H1 (cell line): ENCODE data around the gene PARD3. TPM values are rescaled to one million over a fixed set of nuclear protein-coding genes. Genes with fewer than 3 reads are reported as not detected.

ENCODE experiments used
- CTCF ChIA-PET: fragments of 300-600 bp; sonication (Branson Sonifier 250); formaldehyde crosslinking; loops from one replicate; lab custom pipeline; 2021; ENCODE audit not compliant: partially characterized antibody; lab: Charles Lee
- POLR2A ChIA-PET: fragments of 300-600 bp; sonication (Branson Sonifier 250); formaldehyde crosslinking; loops from one replicate; lab custom pipeline; 2021; ENCODE audit warnings: inconsistent platforms; ENCODE audit not compliant: partially characterized antibody; lab: Charles Lee
- DNase-seq, 2 experiments: peaks; one replicate each; pipeline versions ENCODE4 v3.0.0 to v3.0.0-alpha.2; 2010 to 2022; ENCODE audit warnings: low spot score in 2 of 2, low read depth in 1 of 2, mixed read lengths in 1 of 2
- FAIRE-seq: peaks from 2 replicates; lab custom pipeline; 2011; peaks lifted over from hg19 to GRCh38; lab: Jason Lieb, UNC
- H2AFZ ChIP-seq: 2 replicates; pipeline ENCODE4 v1.8.1; 2012; ENCODE audit warnings: low read length, inconsistent platforms
- H2AK5ac ChIP-seq: 2 replicates; pipeline ENCODE4 v1.6.1; 2013; ENCODE audit warnings: low read depth, low read length
- H2BK120ac ChIP-seq: replicated peaks from 2 replicates; pipeline ENCODE3; 2013; ENCODE audit warnings: low read depth, low read length, inconsistent platforms
- H2BK12ac ChIP-seq: 2 replicates; pipeline ENCODE4 v1.6.1; 2013; ENCODE audit warnings: low read depth, low read length
- H2BK15ac ChIP-seq: 2 replicates; pipeline ENCODE4 v1.6.1; 2013; ENCODE audit warnings: low read length
- H2BK20ac ChIP-seq: 2 replicates; pipeline ENCODE4 v1.6.1; 2013; ENCODE audit warnings: low read length
- H2BK5ac ChIP-seq: 2 replicates; pipeline ENCODE4 v1.6.1; 2013; ENCODE audit warnings: low read depth, low read length
- H3K14ac ChIP-seq: 2 replicates; pipeline ENCODE4 v1.6.1; 2013; ENCODE audit warnings: inconsistent platforms; ENCODE audit not compliant: insufficient read length
- H3K18ac ChIP-seq: 2 replicates; pipeline ENCODE4 v1.6.1; 2013; ENCODE audit warnings: low read length; ENCODE audit errors: extremely low read depth
- H3K23ac ChIP-seq: 2 replicates; pipeline ENCODE4 v1.6.1; 2013; ENCODE audit warnings: inconsistent platforms; ENCODE audit not compliant: insufficient read length
- H3K23me2 ChIP-seq: 2 replicates; pipeline ENCODE4 v1.6.1; 2013; ENCODE audit warnings: low read depth, low read length
- H3K27ac ChIP-seq: 2 replicates; pipeline ENCODE4 v1.6.1; 2011; ENCODE audit warnings: low read depth, low read length, inconsistent platforms
- H3K27me3 ChIP-seq, 4 experiments: replicated peaks in 1 of 4; 1 replicate in 1 of 4; 2 replicates in 3 of 4; pipeline versions ENCODE4 v1.6.1 to v1.8.1; 2011 to 2013; ENCODE audit warnings: low read length in 3 of 4, mild to moderate bottlenecking in 3 of 4, inconsistent platforms in 2 of 4, mixed read lengths in 2 of 4, moderate library complexity in 1 of 4; ENCODE audit not compliant: control insufficient read depth in 3 of 4, insufficient read depth in 3 of 4; ENCODE audit errors: extremely low read depth in 1 of 4
- H3K36me3 ChIP-seq, 4 experiments: 2 replicates each; pipeline versions ENCODE4 v1.6.1 to v1.8.1; 2011 to 2013; ENCODE audit warnings: mild to moderate bottlenecking in 4 of 4, low read length in 3 of 4, moderate library complexity in 2 of 4, control low read depth in 1 of 4, inconsistent platforms in 1 of 4; ENCODE audit not compliant: insufficient read depth in 4 of 4, control insufficient read depth in 2 of 4
- H3K4ac ChIP-seq: replicated peaks from 2 replicates; pipeline ENCODE3; 2013; ENCODE audit warnings: low read length, low read depth, mixed read lengths, inconsistent platforms; ENCODE audit not compliant: insufficient read length
- H3K4me1 ChIP-seq, 4 experiments: replicated peaks in 1 of 4; 1 replicate in 1 of 4; 2 replicates in 3 of 4; pipeline versions ENCODE4 v1.6.1 to v1.8.1; 2011 to 2013; ENCODE audit warnings: low read length in 3 of 4, inconsistent platforms in 2 of 4, mixed read lengths in 1 of 4; ENCODE audit not compliant: insufficient read depth in 4 of 4, control insufficient read depth in 3 of 4
- H3K4me2 ChIP-seq, 2 experiments: 2 replicates each; pipeline versions ENCODE4 v1.6.1 to v1.8.1; 2011 to 2013; ENCODE audit warnings: low read depth in 2 of 2, low read length in 2 of 2, control low read depth in 1 of 2, inconsistent platforms in 1 of 2, mild to moderate bottlenecking in 1 of 2; ENCODE audit not compliant: insufficient read depth in 1 of 2
- H3K4me3 ChIP-seq, 4 experiments: fragments of 200-600, 300-600 bp in 1 of 4; sonication (generic), shearing (Covaris generic), sonication (Bioruptor Twin) in 1 of 4; 2 replicates each; pipeline versions ENCODE4 v1.5.1 to v1.8.1; 2011 to 2016; ENCODE audit warnings: low read length in 4 of 4, low read depth in 3 of 4, control low read depth in 2 of 4, inconsistent platforms in 2 of 4, mild to moderate bottlenecking in 2 of 4, mixed read lengths in 1 of 4, moderate library complexity in 1 of 4; ENCODE audit not compliant: insufficient read depth in 2 of 4; ENCODE audit errors: extremely low read depth in 1 of 4
- H3K56ac ChIP-seq: replicated peaks from 2 replicates; pipeline ENCODE3; 2013; ENCODE audit warnings: low read depth, mild to moderate bottlenecking, mixed read lengths, low read length, inconsistent platforms; ENCODE audit not compliant: insufficient read length
- H3K79me1 ChIP-seq: 2 replicates; pipeline ENCODE4 v1.6.1; 2013; ENCODE audit warnings: low read depth, low read length, control low read depth
- H3K79me2 ChIP-seq, 2 experiments: 2 replicates each; pipeline versions ENCODE4 v1.6.1 to v1.8.1; 2012 to 2013; ENCODE audit warnings: low read length in 2 of 2, mild to moderate bottlenecking in 2 of 2, inconsistent platforms in 1 of 2; ENCODE audit not compliant: insufficient read depth in 2 of 2, control insufficient read depth in 1 of 2
- H3K9ac ChIP-seq, 4 experiments: replicated peaks in 1 of 4; 1 replicate in 1 of 4; 2 replicates in 3 of 4; pipeline versions ENCODE4 v1.6.1 to v1.8.1; 2011 to 2013; ENCODE audit warnings: low read depth in 3 of 4, low read length in 3 of 4, control low read depth in 2 of 4, mild to moderate bottlenecking in 2 of 4, moderate library complexity in 2 of 4, inconsistent platforms in 1 of 4; ENCODE audit errors: extremely low read depth in 1 of 4
- H3K9me3 ChIP-seq, 2 experiments: 2 replicates each; pipeline versions ENCODE4 v1.6.1 to v1.8.1; 2012 to 2013; ENCODE audit warnings: mild to moderate bottlenecking in 2 of 2, moderate library complexity in 2 of 2, control low read depth in 1 of 2, inconsistent platforms in 1 of 2, low read depth in 1 of 2, low read length in 1 of 2, mixed read lengths in 1 of 2; ENCODE audit not compliant: insufficient read depth in 2 of 2
- H4K20me1 ChIP-seq, 2 experiments: replicated peaks in 1 of 2; 2 replicates each; pipeline versions ENCODE3 to v1.8.1; 2011 to 2013; ENCODE audit warnings: inconsistent platforms in 2 of 2, low read length in 2 of 2, mild to moderate bottlenecking in 1 of 2; ENCODE audit not compliant: insufficient read depth in 2 of 2, control insufficient read depth in 1 of 2
- H4K5ac ChIP-seq: 2 replicates; pipeline ENCODE4 v1.6.1; 2013; ENCODE audit warnings: low read length, low read depth, mixed read lengths, inconsistent platforms; ENCODE audit not compliant: insufficient read length
- H4K8ac ChIP-seq: 2 replicates; pipeline ENCODE4 v1.8.0; 2013; ENCODE audit warnings: mild to moderate bottlenecking, moderate library complexity, low read length, inconsistent platforms; ENCODE audit not compliant: insufficient read depth; ENCODE audit errors: extremely low read depth
- H4K91ac ChIP-seq: replicated peaks from 2 replicates; pipeline ENCODE3; 2013; ENCODE audit warnings: low read length, mixed read lengths, inconsistent platforms; ENCODE audit not compliant: insufficient read length
- BACH1 ChIP-seq: IDR thresholded peaks from 2 replicates; pipeline ENCODE4 v1.6.1; 2012; ENCODE audit warnings: low read length, improper control_type of control experiment
- KDM5A ChIP-seq: fragments of 200-600 bp; IDR thresholded peaks from 2 replicates; pipeline ENCODE4 v1.7.1; 2012; ENCODE audit warnings: mild to moderate bottlenecking, low read length, inconsistent platforms, mixed read lengths
- POLR2AphosphoS5 ChIP-seq: IDR thresholded peaks from 2 replicates; pipeline ENCODE4 v1.6.1; 2011; ENCODE audit warnings: low read depth, low read length
- SIX5 ChIP-seq: IDR thresholded peaks from 2 replicates; pipeline ENCODE4 v1.6.1; 2011; ENCODE audit warnings: mild to moderate bottlenecking, low read depth, low read length
- TAF1 ChIP-seq: IDR thresholded peaks from 2 replicates; pipeline ENCODE4 v1.6.1; 2011; ENCODE audit warnings: mild to moderate bottlenecking, low read depth, low read length
- TBP ChIP-seq: IDR thresholded peaks from 2 replicates; pipeline ENCODE4 v1.6.1; 2011; ENCODE audit warnings: low read depth, low read length, improper control_type of control experiment
- TEAD4 ChIP-seq: IDR thresholded peaks from 2 replicates; pipeline ENCODE4 v1.6.1; 2012; ENCODE audit warnings: low read depth, low read length, inconsistent platforms, mixed read lengths
- WGBS, 2 experiments: shearing (Covaris generic) in 1 of 2; methylation state at CpG; one replicate each; pipeline versions ENCODE4 v1.1.6 to v1.1.7; 2013 to 2015; ENCODE audit warnings: low lambda C conversion rate in 2 of 2, mixed read lengths in 2 of 2, inconsistent platforms in 1 of 2, low coverage in 1 of 2, missing lambda C conversion rate in 1 of 2; ENCODE audit not compliant: insufficient replicate concordance in 2 of 2, insufficient coverage in 1 of 2, insufficient read length in 1 of 2; ENCODE audit errors: extremely low coverage in 1 of 2, missing lambda C conversion rate in 1 of 2; 5-methylcytosine and 5-hydroxymethylcytosine counted together
- polyA plus RNA-seq, 7 experiments: library from polyadenylated mRNA; depleted of rRNA in 3 of 7; stranded (reverse) in 5 of 7; unstranded in 2 of 7; fragments of >200 nt in 5 of 7; fragments of 200-250 nt in 2 of 7; gene quantifications; 1 replicate in 5 of 7; 2 replicates in 1 of 7; 4 replicates in 1 of 7; pipeline versions ENCODE4 v1.2.1 to v1.2.3, GENCODE V29; 2011 to 2013; ENCODE audit warnings: missing spikeins in 2 of 7, mixed read lengths in 2 of 7
- total RNA-seq: library from RNA; stranded (reverse); fragmentation: NEBNext Ultra II Directional; extraction: Animal tissue kit (Norgen Biotek cat#: 25700); gene quantifications from 2 replicates; pipeline ENCODE4 v1.2.1, GENCODE V29; 2021

Gene PARD3
- total and polyA plus RNA-seq, 2 of the 8 experiments (the other 6 are each of a cell fraction or from before 2014, with no cell fraction given), result 19.7 to 49.1 TPM

- CTCF ChIA-PET, result interaction anchor here (0.6 to 4.2 kb wide), 44 partner anchors 8 to 1458 kb away, joined by 3 to 31 read pairs (median 5); no protein-coding TSS in a partner anchor
Measured at GRCh38 chr10:34731885-34732701, 83.0 kb downstream of the PARD3 start.

More at GRCh38 chr10:34731885-34732701, 83.0 kb downstream of the PARD3 start:
- H3K14ac ChIP-seq, result no peak overlapping the region
- H3K4me2 ChIP-seq, result no peak overlapping the region
- no peak overlapping the region for H4K8ac ChIP-seq
- no peak overlapping the region for H3K56ac ChIP-seq
- H3K27ac ChIP-seq, result no peak overlapping the region
- H2BK15ac ChIP-seq, result no peak overlapping the region
- peaks cover 0 to 3% (median 2%) of the 10 kb centered on the region in 4 experiments; a peak in 4 of 7 replicates for H3K4me1 ChIP-seq
- H3K23ac ChIP-seq, result no peak overlapping the region
- H3K27me3 ChIP-seq, result no peaks in the 10 kb centered on the region
- no peaks in the 10 kb centered on the region for H3K9me3 ChIP-seq
- peaks cover 6 to 92% of the 10 kb centered on the region in 2 experiments; a peak in 3 of 4 replicates for H3K79me2 ChIP-seq
- WGBS, 2 experiments, result 86% methylated on average over 7 of the region's 7 CpGs; no CpG with 5 or more reads in 1 of the 2 experiments
- no peak overlapping the region for H3K4ac ChIP-seq
- no peak overlapping the region for H2BK5ac ChIP-seq
- no peak overlapping the region for H4K5ac ChIP-seq
- H2AK5ac ChIP-seq, result no peak overlapping the region
- DNase-seq (no peak), FAIRE-seq (no peak)
- H2BK120ac ChIP-seq, result no peak overlapping the region
- no peak overlapping the region for H3K9ac ChIP-seq
- H2BK20ac ChIP-seq, result no peak overlapping the region
- no peak overlapping the region for H2AFZ ChIP-seq
- no peak overlapping the region for H2BK12ac ChIP-seq
- no peak for TF ChIP-seq POLR2AphosphoS5
- no peak for TF ChIP-seq TAF1
- no peak for TF ChIP-seq TEAD4
- TF ChIP-seq TBP, result no peak
- TF ChIP-seq SIX5, result no peak
- TF ChIP-seq BACH1, result no peak
- no peak for TF ChIP-seq KDM5A
- no peak overlapping the region for H3K18ac ChIP-seq
- peaks cover 3% of the 10 kb centered on the region; the same call in 1 of the 2 replicates for H3K23me2 ChIP-seq
- no peak overlapping the region for H4K91ac ChIP-seq
- H3K36me3 ChIP-seq, result no peaks in the 10 kb centered on the region
- POLR2A ChIA-PET, result interaction anchor here (1.2 kb wide), 1 partner anchor 11 kb away, joined by 3 read pairs; no protein-coding TSS in a partner anchor
- H3K4me3 ChIP-seq, result no peak overlapping the region
- peaks cover 2% of the 10 kb centered on the region; the same call in 1 of the 2 replicates for H3K79me1 ChIP-seq
- H4K20me1 ChIP-seq, result peaks cover 5 to 10% of the 10 kb centered on the region in 2 experiments
